Measurements from ENCODE around the gene LYRM2.

- no peak for TF ChIP-seq POLR2A (IDR thresholded peaks at IDR 0.05; ENCODE audit: low read length)
- TF ChIP-seq GATA1 (IDR thresholded peaks at IDR 0.05; ENCODE audit: low read depth, low read length), result no peak
Observed at GRCh38 chr6:89518352-89519055, 120.0 kb downstream of the LYRM2 start.

Measured in erythroblast (primary cell).